ENCODE results near the gene GALNT5. TPM values are rescaled to one million over a fixed set of nuclear protein-coding genes. Genes with fewer than 3 reads are reported as not detected.

GALNT5 gene
- total and polyA plus RNA-seq, 2 experiments from 2014 or later = 1.8 to 2.0 TPM

GRCh38 chr2:157229572-157229971 is 27.9 kb upstream of the GALNT5 start:
- Histone ChIP-seq H3K36me3 (no peaks in the 10 kb centered on the region), H3K27me3 (no peaks in the 10 kb centered on the region), H3K4me3 (no peak overlapping the region), H3K27ac (no peak overlapping the region), H3K9me3 (ENCODE audit: low read depth) (no peaks in the 10 kb centered on the region), H3K4me1 (ENCODE audit: low read depth) (no peaks in the 10 kb centered on the region)
- TF ChIP-seq, protein P1, sequence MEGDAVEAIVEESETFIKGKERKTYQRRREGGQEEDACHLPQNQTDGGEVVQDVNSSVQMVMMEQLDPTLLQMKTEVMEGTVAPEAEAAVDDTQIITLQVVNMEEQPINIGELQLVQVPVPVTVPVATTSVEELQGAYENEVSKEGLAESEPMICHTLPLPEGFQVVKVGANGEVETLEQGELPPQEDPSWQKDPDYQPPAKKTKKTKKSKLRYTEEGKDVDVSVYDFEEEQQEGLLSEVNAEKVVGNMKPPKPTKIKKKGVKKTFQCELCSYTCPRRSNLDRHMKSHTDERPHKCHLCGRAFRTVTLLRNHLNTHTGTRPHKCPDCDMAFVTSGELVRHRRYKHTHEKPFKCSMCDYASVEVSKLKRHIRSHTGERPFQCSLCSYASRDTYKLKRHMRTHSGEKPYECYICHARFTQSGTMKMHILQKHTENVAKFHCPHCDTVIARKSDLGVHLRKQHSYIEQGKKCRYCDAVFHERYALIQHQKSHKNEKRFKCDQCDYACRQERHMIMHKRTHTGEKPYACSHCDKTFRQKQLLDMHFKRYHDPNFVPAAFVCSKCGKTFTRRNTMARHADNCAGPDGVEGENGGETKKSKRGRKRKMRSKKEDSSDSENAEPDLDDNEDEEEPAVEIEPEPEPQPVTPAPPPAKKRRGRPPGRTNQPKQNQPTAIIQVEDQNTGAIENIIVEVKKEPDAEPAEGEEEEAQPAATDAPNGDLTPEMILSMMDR (IDR thresholded peaks at IDR 0.05; ENCODE audit: low read depth, low read length) = no peak
- peak in 1 of 2 donors; percentile 64 for DNase-seq (ENCODE audit: low read depth in 1 of 2, low spot score in 1 of 2)

DNA sequence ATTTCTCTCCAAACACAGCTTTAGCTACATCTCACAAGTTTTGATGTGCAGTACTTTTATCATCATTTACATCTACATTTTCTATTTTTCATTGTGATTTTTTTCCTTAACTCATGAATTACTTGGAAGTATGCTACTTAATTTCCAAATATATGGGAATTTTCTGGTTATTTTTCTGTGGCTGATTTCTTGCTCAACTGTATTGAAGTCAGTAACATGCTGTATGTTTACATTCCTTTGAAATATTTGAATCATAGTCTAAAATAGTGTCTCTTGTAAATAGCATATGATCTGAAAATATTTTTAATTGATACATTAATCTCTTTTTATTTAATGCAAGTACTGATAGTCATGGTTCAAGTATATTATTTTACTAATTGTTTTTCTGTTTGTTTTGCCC is 26.0 kb upstream of the GALNT5 start:
- Histone ChIP-seq H3K4me1 (ENCODE audit: low read depth) (no peaks in the 10 kb centered on the region), H3K9me3 (ENCODE audit: low read depth) (no peaks in the 10 kb centered on the region), H3K27me3 (no peaks in the 10 kb centered on the region), H3K36me3 (no peaks in the 10 kb centered on the region), H3K27ac (no peak overlapping the region), H3K4me3 (no peak overlapping the region)
- TF ChIP-seq, protein P1 (IDR thresholded peaks at IDR 0.05; ENCODE audit: low read depth, low read length) = no peak
- DNase-seq (ENCODE audit: low read depth in 1 of 2, low spot score in 1 of 2) = no peak

GRCh38 chr2:157233506-157233905 is 24.0 kb upstream of the GALNT5 start:
- DNase-seq (ENCODE audit: low read depth in 1 of 2, low spot score in 1 of 2) = peak in 1 of 2 donors; percentile 63
- TF ChIP-seq, protein P1 (IDR thresholded peaks at IDR 0.05; ENCODE audit: low read depth, low read length) = no peak
- Histone ChIP-seq H3K36me3 (no peaks in the 10 kb centered on the region), H3K4me3 (no peak overlapping the region), H3K27me3 (no peaks in the 10 kb centered on the region), H3K9me3 (ENCODE audit: low read depth) (no peaks in the 10 kb centered on the region), H3K27ac (no peak overlapping the region), H3K4me1 (ENCODE audit: low read depth) (no peaks in the 10 kb centered on the region)

- H3K4me1 ChIP-seq (ENCODE audit: low read depth) = no peaks in the 10 kb centered on the region
- TF ChIP-seq, protein P1 (IDR thresholded peaks at IDR 0.05; ENCODE audit: low read depth, low read length) = no peak
- no peaks in the 10 kb centered on the region for H3K36me3 ChIP-seq
- H3K27ac ChIP-seq = no peak overlapping the region
- no peak for DNase-seq (ENCODE audit: low read depth in 1 of 2, low spot score in 1 of 2)
- H3K4me3 ChIP-seq = no peak overlapping the region
- H3K27me3 ChIP-seq = no peaks in the 10 kb centered on the region
- H3K9me3 ChIP-seq (ENCODE audit: low read depth) = no peaks in the 10 kb centered on the region
Measured at GRCh38 chr2:157236404-157236803, 21.1 kb upstream of the GALNT5 start.

DNA sequence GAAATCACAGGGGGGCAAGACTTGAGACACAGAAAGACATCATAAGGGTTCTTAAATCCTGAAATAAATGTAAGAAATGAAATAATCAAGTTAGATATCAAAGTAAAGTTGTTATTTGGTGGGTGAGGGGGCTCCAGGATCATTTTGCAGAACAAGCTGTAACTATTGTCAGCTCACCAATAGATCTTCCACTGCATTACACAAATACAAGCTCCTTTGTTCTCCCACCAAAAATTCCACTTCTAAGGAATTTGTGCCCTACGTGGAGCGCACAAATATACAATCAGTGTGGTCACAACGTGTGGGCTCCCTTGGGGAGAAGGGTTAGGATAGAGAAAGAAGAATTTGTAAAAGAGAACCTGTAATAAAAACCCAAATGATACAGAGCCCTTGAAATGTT is 19.2 kb upstream of the GALNT5 start:
- no peak for DNase-seq (ENCODE audit: low read depth in 1 of 2, low spot score in 1 of 2)
- Histone ChIP-seq H3K9me3 (ENCODE audit: low read depth) (no peaks in the 10 kb centered on the region), H3K4me3 (no peak overlapping the region), H3K27ac (no peak overlapping the region), H3K36me3 (no peaks in the 10 kb centered on the region), H3K27me3 (no peaks in the 10 kb centered on the region), H3K4me1 (ENCODE audit: low read depth) (no peaks in the 10 kb centered on the region)
- TF ChIP-seq, protein P1 (IDR thresholded peaks at IDR 0.05; ENCODE audit: low read depth, low read length) = no peak

GRCh38 chr2:157244691-157245090 is 12.8 kb upstream of the GALNT5 start:
- no peak overlapping the region for H3K4me3 ChIP-seq
- H3K27me3 ChIP-seq = no peaks in the 10 kb centered on the region
- TF ChIP-seq, protein P1 (IDR thresholded peaks at IDR 0.05; ENCODE audit: low read depth, low read length) = no peak
- H3K27ac ChIP-seq = no peak overlapping the region
- H3K36me3 ChIP-seq = no peaks in the 10 kb centered on the region
- no peak for DNase-seq (ENCODE audit: low read depth in 1 of 2, low spot score in 1 of 2)
- no peaks in the 10 kb centered on the region for H3K9me3 ChIP-seq (ENCODE audit: low read depth)
- peaks cover 7% of the 10 kb centered on the region for H3K4me1 ChIP-seq (ENCODE audit: low read depth)
